ENCODE data around the gene KCTD10. TPM values are rescaled to one million over a fixed set of nuclear protein-coding genes. Genes with fewer than 3 reads are reported as not detected.

The KCTD10 gene
- total RNA-seq, 1 donor from 2014 or later, result 51.1 TPM

Other genes starting within 250 kb of the KCTD10 start
- gene FOXN4, start 168.0 kb downstream of the KCTD10 start, total RNA-seq, result 0.33 and 0.34 TPM in 2 replicates
- 0.51 and 0.77 TPM in 2 replicates for gene MYO1H, start 129.4 kb downstream of the KCTD10 start, total RNA-seq
- 41.8 and 46.9 TPM in 2 replicates for gene UBE3B, start 334 bp upstream of the KCTD10 start, total RNA-seq
- gene MMAB, start 96.2 kb upstream of the KCTD10 start, total RNA-seq, result 35.3 and 39.3 TPM in 2 replicates
- gene MVK, start 96.5 kb upstream of the KCTD10 start, total RNA-seq, result 28.1 and 33.3 TPM in 2 replicates
- gene FAM222A, start 236.5 kb upstream of the KCTD10 start, total RNA-seq, result 11.6 and 12.7 TPM in 2 replicates